Raji (cell line): ENCODE data around the gene SDS.

ENCODE experiments used
- POLR2A ChIP-seq: IDR thresholded peaks from 2 replicates; pipeline ENCODE4 v1.6.1; 2011; ENCODE audit warnings: low read depth, low read length, control low read depth; ENCODE audit not compliant: insufficient read depth

SDS gene

DNA sequence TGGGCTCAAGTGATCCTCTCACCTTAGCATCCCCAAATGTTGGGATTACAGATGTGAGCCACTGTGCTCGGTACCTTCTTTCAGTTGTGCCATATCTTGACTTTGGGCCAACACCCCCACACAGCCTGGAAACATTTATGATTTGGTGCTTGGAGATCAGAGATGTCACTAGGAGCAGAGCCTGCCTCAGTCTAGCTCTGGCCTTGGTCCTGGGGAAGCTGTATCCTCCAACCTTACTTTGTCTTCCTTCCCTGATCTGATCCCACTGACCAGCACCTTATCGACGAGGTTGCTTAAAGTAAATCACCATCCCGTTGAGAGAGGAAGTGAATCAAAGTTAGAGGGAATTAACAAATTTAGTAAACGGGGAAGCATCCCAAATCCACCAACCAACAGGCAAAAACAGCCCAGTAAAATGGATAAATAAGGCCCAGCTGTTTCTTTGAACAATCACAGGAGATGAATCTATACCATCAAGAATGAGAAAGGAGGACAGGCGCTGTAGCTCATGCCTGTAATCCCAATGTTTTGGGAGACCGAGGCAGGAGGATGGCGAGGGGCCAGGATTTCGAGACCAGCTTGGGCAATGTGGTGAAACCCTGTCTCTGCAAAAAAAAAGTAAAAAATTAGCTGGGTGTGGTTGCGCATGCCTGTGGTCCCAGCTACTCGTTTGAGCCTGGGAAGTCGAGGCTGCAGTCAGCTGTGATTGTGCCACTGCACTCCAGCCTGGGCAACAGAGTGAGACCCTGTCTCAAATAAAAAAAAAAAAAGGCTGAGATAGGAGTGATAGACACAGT lies 41.9 kb downstream of the SDS start:
- no peak for TF ChIP-seq POLR2A

- no peak for TF ChIP-seq POLR2A
Measured at GRCh38 chr12:113359939-113360748, 43.5 kb downstream of the SDS start.

DNA sequence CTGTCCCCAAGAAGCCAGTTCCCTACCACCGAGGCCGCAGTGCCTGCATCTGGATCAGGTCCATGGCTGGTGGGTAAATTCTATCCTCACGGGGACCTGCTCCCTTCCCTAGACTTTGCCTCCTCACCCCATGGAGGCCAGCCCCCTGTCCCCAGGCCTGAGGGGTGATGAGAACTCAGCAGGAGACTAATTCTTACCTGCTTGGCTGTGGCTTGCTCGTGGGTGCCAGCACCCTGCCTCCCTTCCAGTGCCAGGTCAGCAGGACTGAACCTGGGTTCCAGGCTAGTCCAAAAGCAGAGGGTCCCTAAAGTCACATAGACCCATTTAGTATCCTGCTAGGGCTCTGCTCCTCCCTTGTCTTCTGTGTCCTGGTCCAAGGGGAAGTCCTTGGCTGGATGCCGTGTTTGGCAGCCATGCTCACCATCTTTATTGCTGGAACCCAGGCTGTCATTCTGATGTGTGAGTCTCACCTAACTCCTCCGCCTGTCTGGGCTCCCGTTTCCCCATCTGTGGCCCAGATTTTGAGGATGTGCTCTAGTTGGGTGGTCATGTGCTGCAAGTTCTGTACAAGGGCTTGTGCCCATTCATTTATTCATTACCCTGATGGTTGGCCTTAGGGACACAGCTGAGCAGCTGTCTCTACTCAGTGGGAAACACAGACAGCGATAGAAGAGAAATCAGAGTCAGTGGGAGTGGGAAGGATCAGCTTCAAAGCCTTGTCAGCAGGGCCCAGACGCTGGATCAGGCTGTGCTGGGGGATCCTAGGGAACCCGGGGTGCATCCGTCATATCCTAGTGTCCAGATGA lies 44.4 kb downstream of the SDS start:
- no peak for TF ChIP-seq POLR2A

DNA sequence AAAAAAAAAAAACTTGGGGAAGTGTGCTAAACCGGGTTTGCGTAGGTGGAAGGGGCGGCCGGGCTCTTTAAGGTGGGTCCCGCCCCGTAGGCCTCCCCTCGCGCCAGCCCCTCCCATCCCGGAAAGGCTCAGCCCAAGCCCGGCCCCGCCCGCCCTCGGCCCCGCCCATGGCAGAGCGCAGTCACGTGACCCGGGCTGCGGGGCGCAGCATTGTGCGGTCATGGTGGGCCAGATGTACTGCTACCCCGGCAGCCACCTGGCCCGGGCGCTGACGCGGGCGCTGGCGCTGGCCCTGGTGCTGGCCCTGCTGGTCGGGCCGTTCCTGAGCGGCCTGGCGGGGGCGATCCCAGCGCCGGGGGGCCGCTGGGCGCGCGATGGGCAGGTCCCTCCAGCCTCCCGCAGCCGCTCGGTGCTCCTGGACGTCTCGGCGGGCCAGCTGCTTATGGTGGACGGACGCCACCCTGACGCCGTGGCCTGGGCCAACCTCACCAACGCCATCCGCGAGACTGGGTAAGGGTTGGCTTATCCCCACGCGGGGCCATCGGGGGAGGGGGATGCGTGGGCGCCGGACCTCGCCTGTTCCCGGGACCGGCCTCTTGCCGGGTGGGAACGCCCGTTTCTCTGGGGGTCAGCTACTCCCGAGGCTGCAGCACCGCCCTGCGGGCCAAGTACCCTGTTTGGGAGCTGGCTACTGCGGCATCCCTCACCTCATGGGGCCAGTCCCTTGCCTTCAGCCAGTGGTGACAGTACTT lies 45.1 kb downstream of the SDS start, which contains the start of gene PLBD2:
Gene PLBD2, plus strand, starts transcription at position 207 of the 752 bp plus-strand sequence. Its CDS starts 14 bp downstream, at position 221.
- peak; percentile 68 for TF ChIP-seq POLR2A

DNA sequence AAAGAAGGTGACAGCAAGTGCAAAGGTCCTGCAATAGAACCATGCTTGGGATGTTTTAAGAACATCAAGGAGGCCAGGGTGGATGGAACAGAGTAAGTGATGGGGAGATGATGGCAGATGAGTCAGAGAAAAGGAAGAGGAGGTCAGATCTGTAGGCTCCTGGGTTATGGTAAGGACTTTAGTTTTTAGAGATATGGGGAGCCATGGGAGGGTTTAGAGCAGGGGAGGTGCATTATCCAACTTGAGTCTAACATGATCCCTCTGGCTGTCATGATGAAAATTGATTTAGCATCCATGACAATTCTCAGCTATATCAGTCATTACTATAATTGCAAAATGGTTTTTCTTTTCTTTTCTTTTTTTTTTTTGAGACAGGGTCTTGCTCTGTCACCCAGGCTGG lies 52.6 kb downstream of the SDS start:
- no peak for TF ChIP-seq POLR2A

GRCh38 chr12:113348849-113349536 lies 54.7 kb downstream of the SDS start:
- TF ChIP-seq POLR2A = no peak

DNA sequence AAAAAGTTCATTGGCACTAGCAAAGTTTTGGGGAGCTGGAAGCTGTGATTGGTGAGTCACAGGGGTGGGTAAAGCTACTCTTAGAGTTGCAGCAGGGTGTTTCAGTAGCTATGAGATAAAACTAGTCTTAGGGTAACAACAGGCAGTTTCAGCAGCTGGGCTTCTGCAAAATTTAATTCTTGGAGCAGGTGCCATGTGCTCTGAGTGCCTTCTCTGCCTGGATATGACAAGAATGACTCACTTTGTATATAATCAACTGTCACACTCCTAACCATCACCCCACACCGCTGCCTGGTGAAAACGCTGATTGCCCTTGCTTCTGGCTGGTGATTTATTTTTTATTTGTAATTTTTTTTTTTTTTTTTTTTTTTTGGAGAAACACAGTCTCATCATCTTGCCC lies 55.8 kb downstream of the SDS start:
- TF ChIP-seq POLR2A = no peak

GRCh38 chr12:113347107-113347506 lies 56.6 kb downstream of the SDS start:
- no peak for TF ChIP-seq POLR2A

DNA sequence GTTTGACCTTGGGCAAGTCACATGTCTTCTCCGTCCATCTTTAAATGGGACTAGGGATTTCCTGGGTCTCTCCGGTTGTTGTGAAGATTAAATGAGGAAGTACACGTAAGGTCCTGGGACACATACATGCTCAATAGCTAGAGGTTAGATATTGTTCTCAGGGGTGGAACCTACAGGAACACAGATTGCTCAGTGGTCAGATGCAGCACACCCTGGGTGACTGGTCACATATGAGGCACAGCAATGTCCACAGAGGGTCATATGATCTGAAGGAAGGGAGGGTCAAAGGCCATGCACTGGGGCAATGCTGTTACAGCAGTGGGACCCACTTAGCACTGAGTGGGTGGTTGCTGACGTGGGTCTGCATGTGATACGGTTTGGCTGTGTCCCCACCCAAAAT lies 57.3 kb downstream of the SDS start:
- no peak for TF ChIP-seq POLR2A

DNA sequence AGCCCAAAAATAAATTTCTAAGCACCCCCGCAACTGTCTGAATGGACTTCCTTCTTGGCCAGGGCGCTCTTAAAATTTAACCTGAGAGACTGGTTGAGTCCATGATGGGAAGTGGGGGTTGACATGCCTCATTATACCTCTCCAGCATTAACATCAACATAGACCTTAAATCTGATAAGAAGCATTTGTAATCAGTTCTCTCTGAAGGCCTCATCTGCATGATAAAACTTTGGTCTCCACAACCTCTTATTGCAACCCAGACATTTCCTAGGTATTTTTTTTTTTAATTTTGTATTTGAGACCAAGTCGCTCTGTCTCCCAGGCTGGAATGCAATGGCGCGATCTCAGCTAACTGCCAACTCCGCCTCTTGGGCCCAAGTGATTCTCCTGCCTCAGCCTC lies 58.4 kb downstream of the SDS start:
- TF ChIP-seq POLR2A = no peak
